ENCODE data around the gene TEPSIN. TPM values are rescaled to one million over a fixed set of nuclear protein-coding genes. Genes with fewer than 3 reads are reported as not detected.

The TEPSIN gene
- total RNA-seq, 2 experiments from 2014 or later, result 28.2 to 32.2 TPM

DNA sequence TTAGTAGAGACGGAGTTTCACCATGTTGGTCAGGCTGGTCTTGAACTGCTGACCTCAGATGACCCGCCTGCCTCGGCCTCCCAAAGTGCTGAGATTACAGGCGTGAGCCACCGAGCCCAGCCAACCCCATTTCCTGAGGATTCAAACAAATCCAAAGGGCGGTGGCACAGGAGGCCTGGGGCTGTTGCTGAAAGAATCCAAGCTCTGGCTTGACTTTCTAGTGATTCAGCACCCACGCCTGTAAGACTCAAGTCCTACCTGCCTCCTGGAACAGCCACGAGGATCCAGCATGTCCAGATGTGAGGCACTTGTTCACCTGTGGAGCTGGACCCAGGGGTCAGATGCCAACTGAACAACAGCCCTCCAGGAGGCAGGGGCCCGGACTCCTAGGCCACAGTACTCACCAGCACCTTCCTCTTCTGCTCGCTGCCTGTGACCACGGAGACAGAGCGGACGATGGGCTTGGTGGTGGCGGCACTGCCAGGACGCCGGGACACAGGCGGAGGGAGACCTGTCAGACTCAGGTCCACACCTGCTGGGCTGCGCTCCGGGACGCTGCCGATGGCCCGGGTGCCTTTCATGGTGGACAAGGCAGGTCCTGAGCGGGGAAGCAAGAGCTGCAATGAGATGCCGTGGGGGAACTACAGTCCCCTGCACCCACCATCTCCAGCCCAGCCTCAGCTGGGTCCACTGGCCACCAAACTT, 19.2 kb downstream of the TEPSIN start:
- DNase-seq, result no peak
- Mint-ChIP-seq H3K36me3 (ENCODE audit: low read depth) (no peaks in the 10 kb centered on the region), H3K27ac (no peak overlapping the region), H3K9me3 (no peaks in the 10 kb centered on the region), H3K4me1 (ENCODE audit: low read depth) (peaks cover 12% of the 10 kb centered on the region), H3K4me3 (no peak overlapping the region), H3K27me3 (no peaks in the 10 kb centered on the region)
- TF ChIP-seq, protein P1, sequence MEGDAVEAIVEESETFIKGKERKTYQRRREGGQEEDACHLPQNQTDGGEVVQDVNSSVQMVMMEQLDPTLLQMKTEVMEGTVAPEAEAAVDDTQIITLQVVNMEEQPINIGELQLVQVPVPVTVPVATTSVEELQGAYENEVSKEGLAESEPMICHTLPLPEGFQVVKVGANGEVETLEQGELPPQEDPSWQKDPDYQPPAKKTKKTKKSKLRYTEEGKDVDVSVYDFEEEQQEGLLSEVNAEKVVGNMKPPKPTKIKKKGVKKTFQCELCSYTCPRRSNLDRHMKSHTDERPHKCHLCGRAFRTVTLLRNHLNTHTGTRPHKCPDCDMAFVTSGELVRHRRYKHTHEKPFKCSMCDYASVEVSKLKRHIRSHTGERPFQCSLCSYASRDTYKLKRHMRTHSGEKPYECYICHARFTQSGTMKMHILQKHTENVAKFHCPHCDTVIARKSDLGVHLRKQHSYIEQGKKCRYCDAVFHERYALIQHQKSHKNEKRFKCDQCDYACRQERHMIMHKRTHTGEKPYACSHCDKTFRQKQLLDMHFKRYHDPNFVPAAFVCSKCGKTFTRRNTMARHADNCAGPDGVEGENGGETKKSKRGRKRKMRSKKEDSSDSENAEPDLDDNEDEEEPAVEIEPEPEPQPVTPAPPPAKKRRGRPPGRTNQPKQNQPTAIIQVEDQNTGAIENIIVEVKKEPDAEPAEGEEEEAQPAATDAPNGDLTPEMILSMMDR (IDR thresholded peaks at IDR 0.05), result no peak
- no peak for ATAC-seq
- CTCF ChIA-PET, result no interaction called here
- intact Hi-C loops (cut with micrococcal nuclease), result no loop called here
- POLR2A ChIA-PET, result no interaction called here

GRCh38 chr17:81218991-81219390, 19.9 kb downstream of the TEPSIN start:
- Mint-ChIP-seq H3K27ac (no peak overlapping the region), H3K36me3 (ENCODE audit: low read depth) (no peaks in the 10 kb centered on the region), H3K27me3 (no peaks in the 10 kb centered on the region), H3K4me3 (no peak overlapping the region), H3K4me1 (ENCODE audit: low read depth) (peaks cover 11% of the 10 kb centered on the region), H3K9me3 (no peaks in the 10 kb centered on the region)
- TF ChIP-seq, protein P1 (IDR thresholded peaks at IDR 0.05), result no peak
- ATAC-seq, result no peak
- intact Hi-C loops (cut with micrococcal nuclease), result no loop called here
- CTCF ChIA-PET, result no interaction called here
- no peak for DNase-seq
- POLR2A ChIA-PET, result no interaction called here

DNA sequence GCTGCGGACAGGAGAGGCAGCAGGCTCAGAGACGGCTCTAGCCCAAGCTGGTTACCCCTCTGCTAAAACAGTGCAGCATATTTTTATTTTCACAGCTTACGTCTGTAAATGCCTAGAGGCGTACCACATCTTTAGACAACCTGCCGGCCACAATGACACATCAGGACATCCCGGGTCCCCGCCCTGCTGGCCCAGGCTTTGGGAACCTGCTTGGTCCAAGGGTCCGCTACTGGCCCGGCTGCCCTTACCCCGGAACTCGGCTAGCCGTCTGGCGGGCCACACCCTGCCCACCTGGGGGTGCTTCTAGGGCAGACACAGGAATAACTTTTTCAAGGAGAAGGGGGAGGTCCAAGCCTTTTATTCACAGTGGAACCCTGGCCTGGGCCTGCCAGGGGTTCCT, 20.4 kb downstream of the TEPSIN start:
- CTCF ChIA-PET, result no interaction called here
- Mint-ChIP-seq H3K27ac (no peak overlapping the region), H3K36me3 (ENCODE audit: low read depth) (no peaks in the 10 kb centered on the region)

GRCh38 chr17:81217491-81217890, 21.4 kb downstream of the TEPSIN start:
- no peak overlapping the region for H3K4me3 Mint-ChIP-seq
- H3K27me3 Mint-ChIP-seq, result no peaks in the 10 kb centered on the region
- intact Hi-C loops (cut with micrococcal nuclease), result no loop called here
- no peaks in the 10 kb centered on the region for H3K9me3 Mint-ChIP-seq
- H3K27ac Mint-ChIP-seq, result no peak overlapping the region
- peaks cover 7% of the 10 kb centered on the region for H3K4me1 Mint-ChIP-seq (ENCODE audit: low read depth)
- no peak for DNase-seq
- TF ChIP-seq, protein P1 (IDR thresholded peaks at IDR 0.05), result no peak
- ChIA-PET CTCF (no interaction called here), POLR2A (no interaction called here)
- H3K36me3 Mint-ChIP-seq (ENCODE audit: low read depth), result no peaks in the 10 kb centered on the region
- ATAC-seq, result no peak

More for the DNA sequence above, 20.4 kb downstream of the TEPSIN start:
- POLR2A ChIA-PET, result no interaction called here
- H3K9me3 Mint-ChIP-seq, result no peaks in the 10 kb centered on the region
- no peaks in the 10 kb centered on the region for H3K27me3 Mint-ChIP-seq
- H3K4me3 Mint-ChIP-seq, result no peak overlapping the region
- ATAC-seq, result no peak
- intact Hi-C loops (cut with micrococcal nuclease), result no loop called here
- peaks cover 6% of the 10 kb centered on the region for H3K4me1 Mint-ChIP-seq (ENCODE audit: low read depth)
- DNase-seq, result no peak
- TF ChIP-seq, protein P1 (IDR thresholded peaks at IDR 0.05), result no peak

DNA sequence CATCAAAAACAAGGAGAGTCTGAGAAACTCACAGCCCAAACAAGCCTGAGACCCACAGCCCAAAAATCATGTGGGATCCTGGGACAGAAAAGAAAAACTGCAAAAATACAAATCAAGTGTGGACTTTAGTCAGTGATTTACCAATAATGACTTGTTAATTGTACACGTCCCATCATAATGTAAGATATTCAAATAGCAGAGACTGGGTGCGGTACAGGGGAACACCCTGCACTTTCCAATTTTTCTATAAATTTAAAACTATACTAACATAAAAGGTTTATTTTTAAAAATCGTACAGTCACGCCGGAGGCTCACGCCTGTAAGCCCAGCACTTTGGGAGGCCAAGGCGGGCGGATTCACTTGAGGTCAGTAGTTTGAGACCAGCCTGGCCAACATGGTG, 24.9 kb downstream of the TEPSIN start:
- H3K4me1 Mint-ChIP-seq (ENCODE audit: low read depth), result peaks cover 2% of the 10 kb centered on the region
- H3K4me3 Mint-ChIP-seq, result no peak overlapping the region
- POLR2A ChIA-PET, result no interaction called here
- CTCF ChIA-PET, result no interaction called here
- no peak overlapping the region for H3K27ac Mint-ChIP-seq
- ATAC-seq, result no peak
- TF ChIP-seq, protein P1 (IDR thresholded peaks at IDR 0.05), result no peak
- no peak for DNase-seq
- no peaks in the 10 kb centered on the region for H3K9me3 Mint-ChIP-seq
- no peaks in the 10 kb centered on the region for H3K36me3 Mint-ChIP-seq (ENCODE audit: low read depth)
- intact Hi-C loops (cut with micrococcal nuclease), result no loop called here
- no peaks in the 10 kb centered on the region for H3K27me3 Mint-ChIP-seq
